GM18870 (cell line): Measurements from ENCODE around the gene NPAS2.

Experiments used
- ATAC-seq: cut with Tn5 transposase; IDR thresholded peaks from one replicate; pipeline ENCODE4 v1.9.1; 2021; ENCODE audit warnings: moderate library complexity; ENCODE audit not compliant: unreplicated experiment

Gene NPAS2

GRCh38 chr2:100902817-100903405 lies 83.0 kb downstream of the NPAS2 start:
- ATAC-seq: no peak

GRCh38 chr2:100903534-100904258 lies 83.8 kb downstream of the NPAS2 start:
- ATAC-seq: no peak

DNA sequence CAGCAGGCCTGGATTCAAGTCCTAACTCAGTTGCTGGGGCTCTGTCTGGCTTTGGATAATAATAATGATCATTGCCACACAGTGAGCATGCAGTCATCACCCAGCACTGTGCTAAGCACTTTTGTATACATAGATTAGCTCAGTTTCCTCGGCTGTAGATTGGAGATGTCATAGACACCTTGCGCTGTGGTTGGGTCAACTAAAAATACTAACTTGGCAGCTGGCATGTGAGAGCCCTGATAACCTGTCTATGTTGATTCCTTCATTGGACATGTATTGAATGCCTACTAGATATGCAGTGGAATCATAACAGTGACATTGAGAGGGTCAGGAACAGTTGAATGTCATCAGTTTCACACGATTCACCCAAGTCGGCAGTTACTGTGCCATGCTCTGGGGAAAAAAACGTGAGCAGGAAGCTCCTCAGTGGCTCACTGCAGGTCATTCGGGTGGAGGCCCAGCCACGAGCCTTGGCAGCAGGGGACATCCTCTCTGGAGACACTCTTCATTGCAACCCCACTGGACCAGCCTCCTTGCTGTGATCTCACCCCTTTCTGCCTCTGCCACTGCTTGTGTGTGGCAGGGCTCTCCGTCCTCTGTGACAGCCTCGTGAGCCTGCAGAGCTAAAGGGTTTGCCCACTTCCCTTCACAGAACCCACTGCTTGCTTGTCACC lies 85.3 kb downstream of the NPAS2 start:
- no peak for ATAC-seq

- ATAC-seq: no peak
Measured at GRCh38 chr2:100906131-100906530, 86.2 kb downstream of the NPAS2 start.

GRCh38 chr2:100906679-100907078 lies 86.7 kb downstream of the NPAS2 start:
- ATAC-seq: no peak

DNA sequence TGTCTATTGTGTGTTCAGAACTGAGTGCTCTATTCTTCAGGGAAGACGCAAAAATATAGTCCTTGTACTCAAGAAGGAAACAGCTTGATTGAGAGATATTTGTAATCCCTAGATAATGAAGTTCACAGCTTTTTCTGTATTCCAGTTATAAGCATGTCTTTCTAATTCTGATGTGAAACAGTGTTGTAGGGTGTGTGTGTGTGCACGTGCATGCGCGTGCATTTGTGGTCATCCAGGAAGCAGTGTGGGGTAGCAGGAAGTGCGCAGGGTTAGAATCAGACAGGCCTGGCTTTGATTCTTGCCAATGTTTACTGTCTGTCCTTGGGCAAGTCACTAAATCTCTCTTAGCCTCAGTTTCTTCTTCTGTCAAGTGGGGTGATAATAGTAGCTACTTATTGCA lies 87.9 kb downstream of the NPAS2 start:
- ATAC-seq: no peak

DNA sequence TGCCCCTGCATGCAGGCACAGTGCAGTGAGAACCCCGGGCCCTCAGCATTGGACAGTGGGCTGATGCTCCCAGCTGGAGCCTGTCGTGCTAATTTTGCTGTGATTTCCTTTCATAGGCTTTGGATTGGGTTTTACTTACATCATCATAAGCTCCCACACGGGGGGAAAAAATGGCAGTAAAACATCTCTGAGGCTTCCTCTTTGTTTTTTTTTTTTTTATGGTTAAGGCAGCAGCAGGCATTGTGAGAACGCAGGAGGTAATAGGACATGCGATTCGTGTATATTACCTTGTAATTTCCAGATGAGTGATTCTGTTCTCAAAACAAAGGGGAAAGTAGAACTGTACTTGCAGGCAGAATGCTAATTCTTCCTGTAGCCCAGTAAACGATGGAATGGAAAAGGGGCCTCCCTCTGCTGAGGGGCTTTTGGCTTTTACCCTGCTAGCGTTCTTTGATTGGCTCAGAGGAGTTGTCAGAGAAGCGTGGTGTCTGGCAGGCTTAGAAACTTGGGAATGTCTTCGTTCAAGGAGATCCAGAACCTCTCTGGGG lies 89.7 kb downstream of the NPAS2 start:
- ATAC-seq: no peak

DNA sequence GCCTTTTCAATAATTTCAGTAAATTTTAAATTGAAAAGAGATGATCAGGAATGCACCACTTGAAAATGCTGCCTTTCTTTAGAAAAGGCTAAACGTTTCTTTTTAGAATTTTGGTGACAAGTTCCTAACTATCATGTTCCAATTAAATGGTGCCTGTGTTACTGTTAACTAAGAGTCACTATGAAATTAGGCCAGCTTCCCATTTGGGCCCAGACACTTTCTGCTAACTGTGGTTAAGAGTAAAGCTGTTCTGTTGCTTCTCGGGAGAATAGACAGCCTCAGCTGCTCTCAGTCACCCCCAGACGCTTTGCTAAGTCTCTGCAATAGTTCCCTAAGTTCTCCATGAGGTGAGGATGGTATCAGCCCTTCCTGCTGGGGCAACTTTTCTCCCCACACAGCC lies 90.2 kb downstream of the NPAS2 start:
- no peak for ATAC-seq

DNA sequence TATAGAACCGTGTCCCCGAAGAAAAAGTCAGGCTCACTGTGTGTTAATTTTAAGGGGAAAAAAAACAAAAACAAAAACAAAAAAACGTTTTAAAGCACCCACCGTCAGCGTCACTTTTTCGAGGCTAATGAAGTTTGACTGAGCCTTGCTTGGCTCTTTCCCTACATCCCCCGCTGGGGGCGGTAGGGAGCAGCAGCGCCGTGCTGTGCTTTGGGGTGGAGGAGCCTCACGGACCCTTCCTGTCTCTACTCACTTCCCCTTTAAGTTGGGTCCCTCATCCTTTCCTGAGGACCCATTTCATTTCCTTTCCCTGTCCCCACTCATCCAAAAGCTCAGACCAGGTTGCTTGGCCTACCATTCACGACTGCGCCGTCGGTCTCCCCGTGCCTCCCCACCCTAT lies 99.4 kb downstream of the NPAS2 start:
- no peak for ATAC-seq

GRCh38 chr2:100921685-100922161 lies 101.8 kb downstream of the NPAS2 start:
- ATAC-seq: no peak

GRCh38 chr2:100923461-100924060 lies 103.6 kb downstream of the NPAS2 start:
- ATAC-seq: no peak

DNA sequence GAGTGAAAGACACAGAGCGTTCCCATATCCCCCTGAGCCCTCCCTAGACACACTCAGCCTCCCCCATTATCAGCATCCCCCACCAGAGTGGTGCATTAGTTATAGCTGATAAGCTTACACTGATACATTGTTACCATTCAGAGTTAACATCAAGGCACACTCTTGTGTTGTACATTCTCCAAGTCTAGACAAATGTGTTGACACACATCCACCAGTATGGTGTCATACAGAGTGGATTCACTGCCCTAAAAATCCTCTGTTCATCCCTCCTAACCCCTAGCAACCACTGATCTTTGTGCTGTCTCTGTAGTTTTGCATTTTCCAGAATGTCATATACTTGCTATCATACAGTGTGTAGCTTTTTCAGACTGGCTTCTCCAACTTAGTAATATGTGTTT lies 104.2 kb downstream of the NPAS2 start:
- ATAC-seq: no peak

DNA sequence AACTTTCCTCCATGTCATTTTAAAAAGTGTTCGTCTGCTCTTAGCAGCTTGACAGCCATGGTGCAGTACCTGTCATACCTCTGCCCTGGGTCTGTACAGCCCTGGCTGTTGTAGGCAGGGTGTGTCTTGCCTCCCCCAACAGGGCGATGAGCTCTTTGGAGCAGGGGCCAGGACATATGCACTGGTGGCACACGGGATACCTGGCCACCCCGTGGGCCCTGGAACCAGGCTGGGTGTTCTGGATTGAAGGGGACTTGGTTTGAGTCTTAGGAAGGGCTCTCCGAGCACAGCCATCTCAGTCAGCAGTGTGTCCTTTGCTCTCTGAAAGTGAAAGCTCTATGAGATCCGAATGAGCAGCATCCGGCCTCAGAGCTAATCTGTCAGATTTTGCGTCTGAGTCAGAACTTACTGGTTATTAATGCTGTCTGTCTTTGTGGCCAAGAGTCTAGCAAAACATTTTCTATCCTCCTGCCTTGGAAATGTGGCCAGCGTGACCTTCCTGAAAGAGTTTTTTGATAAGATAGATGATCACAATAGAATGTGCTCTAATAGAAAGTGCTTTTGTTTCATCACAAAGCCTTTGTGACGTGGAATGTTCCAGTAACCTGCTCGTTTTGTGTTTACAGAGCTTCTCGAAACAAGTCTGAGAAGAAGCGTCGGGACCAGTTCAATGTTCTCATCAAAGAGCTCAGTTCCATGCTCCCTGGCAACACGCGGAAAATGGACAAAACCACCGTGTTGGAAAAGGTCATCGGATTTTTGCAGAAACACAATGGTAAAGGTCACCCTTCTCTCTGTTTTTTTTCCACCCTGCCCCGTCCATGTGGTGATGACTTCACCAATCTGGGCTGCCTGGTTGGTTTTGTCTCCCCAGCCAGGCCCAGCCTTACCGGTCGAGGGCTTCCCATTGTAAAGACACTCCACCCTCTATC lies 104.8 kb downstream of the NPAS2 start:
- peak; percentile 92 for ATAC-seq

DNA sequence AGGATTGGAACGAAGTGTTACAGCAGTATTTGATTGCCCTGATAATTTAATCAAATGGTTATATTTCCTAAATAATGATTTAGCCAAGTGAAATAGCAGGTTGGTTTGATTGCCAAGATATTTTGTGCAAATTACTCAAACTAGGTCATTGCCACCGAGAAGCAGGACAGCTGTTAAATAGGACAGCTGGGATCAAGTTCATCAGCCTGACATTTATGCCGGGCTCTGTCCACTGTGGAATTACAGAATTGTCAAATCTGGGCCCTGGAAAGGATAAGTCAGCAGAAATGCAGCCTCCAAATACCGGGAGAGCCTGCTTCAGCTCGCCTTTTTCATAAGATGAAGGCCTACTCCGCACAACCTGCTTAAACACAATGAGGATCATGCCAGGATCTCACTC lies 108.3 kb downstream of the NPAS2 start:
- ATAC-seq: no peak

DNA sequence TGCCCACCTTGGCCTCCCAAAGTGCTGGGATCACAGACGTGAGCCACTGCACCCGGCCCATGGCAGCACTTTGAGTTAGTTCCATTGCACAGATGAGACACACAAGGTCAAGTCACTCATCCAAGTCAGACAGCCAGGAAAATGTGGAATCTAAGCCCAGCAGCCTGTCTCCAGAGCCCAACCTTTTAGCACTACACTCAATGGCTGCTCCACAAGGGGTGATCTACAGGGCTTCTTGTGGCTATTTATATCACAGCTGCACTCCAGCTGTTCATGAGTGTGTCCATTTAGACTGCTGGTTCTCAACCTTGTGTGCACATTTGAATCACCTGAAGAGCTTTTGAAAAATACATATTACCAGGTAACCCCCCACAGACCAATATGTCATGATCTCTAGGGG lies 109.2 kb downstream of the NPAS2 start:
- ATAC-seq: no peak

- ATAC-seq: no peak
Measured at GRCh38 chr2:100934504-100935371, 114.8 kb downstream of the NPAS2 start.

GRCh38 chr2:100935372-100935752 lies 115.4 kb downstream of the NPAS2 start:
- no peak for ATAC-seq

- no peak for ATAC-seq
Measured at GRCh38 chr2:100936070-100936741, 116.3 kb downstream of the NPAS2 start.

DNA sequence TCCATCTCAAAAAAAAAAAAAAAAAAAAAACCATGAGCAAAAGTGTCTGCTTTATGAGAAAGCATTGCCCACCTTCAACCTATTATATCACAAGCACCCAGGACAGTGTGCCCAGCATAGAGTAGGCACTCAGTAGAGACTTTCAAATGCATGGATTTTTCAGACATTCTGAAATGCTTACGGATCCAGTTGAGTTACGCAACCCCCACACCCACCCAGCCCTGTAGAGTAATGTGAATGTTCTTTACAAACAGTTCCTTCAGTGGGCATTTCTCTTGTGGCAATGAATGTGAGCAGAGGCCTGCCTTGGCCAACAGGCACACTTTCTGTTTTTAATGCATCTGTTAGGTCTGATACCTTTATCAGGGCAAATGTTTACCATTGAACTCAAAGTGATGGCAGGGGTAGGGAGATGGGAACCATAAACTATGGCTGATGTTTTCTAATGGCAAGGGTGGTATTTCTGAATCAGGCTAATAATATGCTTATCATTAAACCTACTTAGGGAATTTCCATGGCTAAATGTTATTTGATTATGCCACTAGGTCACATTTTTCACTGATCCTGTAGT lies 117.1 kb downstream of the NPAS2 start:
- no peak for ATAC-seq
